Ovary (tissue), 9 donors: ENCODE data around the gene HSPBP1. TPM values are rescaled to one million over a fixed set of nuclear protein-coding genes. Genes with fewer than 3 reads are reported as not detected.

Source experiments
- DNase-seq, 5 donors: peaks; one replicate each; pipeline ENCODE4 v3.0.0-alpha.2; 2019 to 2020
- H3K27ac ChIP-seq, 2 donors: fragments of 200-600 bp; one replicate each; pipeline versions ENCODE4 v1.5.1 to v1.8.0; 2019 to 2022
- H3K27me3 ChIP-seq: fragments of 200-600 bp; one replicate; pipeline ENCODE4 v1.8.0; 2022
- H3K36me3 ChIP-seq: fragments of 200-600 bp; sonication (generic); one replicate; pipeline ENCODE4 v1.5.1; 2019
- H3K4me1 ChIP-seq: one replicate; pipeline ENCODE4 v1.8.1; 2013; ENCODE audit warnings: mild to moderate bottlenecking, moderate library complexity; ENCODE audit not compliant: insufficient read depth
- H3K4me3 ChIP-seq: fragments of 200-600 bp; sonication (generic); one replicate; pipeline ENCODE4 v1.5.1; 2017
- H3K9me3 ChIP-seq, 2 donors: fragments of 200-600 bp in 1 of 2; sonication (generic) in 1 of 2; one replicate each; pipeline versions ENCODE4 v1.5.1 to v1.8.1; 2013 to 2019; ENCODE audit warnings: mild to moderate bottlenecking in 1 of 2, moderate library complexity in 1 of 2
- EP300 ChIP-seq: sonication (generic); formaldehyde crosslinking; IDR thresholded peaks from one replicate; pipeline ENCODE4 v1.6.1; 2017; ENCODE audit warnings: antibody characterized with exemption
- POLR2A ChIP-seq: fragments of 450-650 bp; IDR thresholded peaks from one replicate; pipeline ENCODE4 v1.6.1; 2017; ENCODE audit warnings: antibody characterized with exemption, mild to moderate bottlenecking, moderate library complexity
- WGBS, 3 donors: extraction: QIAGEN DNeasy Blood & Tissue Kit in 1 of 3; methylation state at CpG; one replicate each; pipeline versions ENCODE4 v1.1.5 to v1.1.7; 2013 to 2017; 5-methylcytosine and 5-hydroxymethylcytosine counted together
- intact Hi-C, 4 donors: fragments of 100-400 bp; cut with DNase I; formaldehyde crosslinking; loops; one replicate each; pipeline versions ENCODE4 v1.11.0 to v1.15.1; 2022 to 2023
- microRNA-seq, 3 donors: library from miRNA; unstranded; fragments of <30 nt; microRNA quantifications; one replicate each; pipeline versions ENCODE4 to v1.2.0, GENCODE V29; 2019 to 2020
- polyA plus RNA-seq, 2 donors: library from polyadenylated mRNA; stranded (reverse); fragments of 200-250 nt in 1 of 2; fragments of 350-450 nt in 1 of 2; fragmentation: Illumina TruSeq in 1 of 2; extraction: RNeasy Lipid Tissue Mini Kit (QIAGEN cat#74804) in 1 of 2; gene quantifications; one replicate each; pipeline ENCODE4 v1.2.3, GENCODE V29; 2013 to 2014
- small RNA-seq: library from RNA; depleted of rRNA; stranded (forward); fragments of <200 nt; gene quantifications from one replicate; pipeline ENCODE3, GENCODE V24; 2016
- total RNA-seq, 7 donors: library from RNA; depleted of rRNA in 2 of 7; stranded (reverse); fragments of >200 nt in 2 of 7; fragmentation: NEBNext Ultra II Directional in 3 of 7; extraction: Animal tissue kit (Norgen Biotek cat#: 25700) in 3 of 7; gene quantifications; one replicate each; pipeline versions ENCODE4 v1.1.0 to v1.2.4, GENCODE V29; 2016 to 2023
- TF ChIP-seq, protein P1 (sequence below), 3 donors: fragments of 450-650 bp in 2 of 3; fragments of 200-600 bp in 1 of 3; IDR thresholded peaks; one replicate each; pipeline versions ENCODE4 v1.5.1 to v1.8.0; 2016 to 2022; ENCODE audit warnings: antibody characterized with exemption in 3 of 3, mild to moderate bottlenecking in 1 of 3
- donor health status: DM: no; HTN: no; CAD: no; lungs with moderate emphysema.
- donor health status: DM: no; HTN: no; CAD: no.
- donor health status: Bipolar disorder and iron deficiency.
- donor health status: DM: yes; HTN: yes; CAD: no.
- donor health status: DM: no; HTN: no; CAD: no.
- donor health status: DM: yes; HTN: yes; CAD: no.

The HSPBP1 gene
- total and polyA plus RNA-seq, 9 donors: 3.6 to 40.7 (median 31.8) TPM

GRCh38 chr19:55213547-55213946 is 66.4 kb downstream of the HSPBP1 start:
- Histone ChIP-seq H3K36me3 (no peaks in the 10 kb centered on the region), H3K4me3 (no peak overlapping the region), H3K4me1 (peaks cover 6% of the 10 kb centered on the region), H3K9me3 (peaks cover 0 to 4% of the 10 kb centered on the region in 2 donors), H3K27me3 (no peaks in the 10 kb centered on the region), H3K27ac (no peak overlapping the region)
- TF ChIP-seq POLR2A (no peak), EP300 (no peak)
- TF ChIP-seq, protein P1, sequence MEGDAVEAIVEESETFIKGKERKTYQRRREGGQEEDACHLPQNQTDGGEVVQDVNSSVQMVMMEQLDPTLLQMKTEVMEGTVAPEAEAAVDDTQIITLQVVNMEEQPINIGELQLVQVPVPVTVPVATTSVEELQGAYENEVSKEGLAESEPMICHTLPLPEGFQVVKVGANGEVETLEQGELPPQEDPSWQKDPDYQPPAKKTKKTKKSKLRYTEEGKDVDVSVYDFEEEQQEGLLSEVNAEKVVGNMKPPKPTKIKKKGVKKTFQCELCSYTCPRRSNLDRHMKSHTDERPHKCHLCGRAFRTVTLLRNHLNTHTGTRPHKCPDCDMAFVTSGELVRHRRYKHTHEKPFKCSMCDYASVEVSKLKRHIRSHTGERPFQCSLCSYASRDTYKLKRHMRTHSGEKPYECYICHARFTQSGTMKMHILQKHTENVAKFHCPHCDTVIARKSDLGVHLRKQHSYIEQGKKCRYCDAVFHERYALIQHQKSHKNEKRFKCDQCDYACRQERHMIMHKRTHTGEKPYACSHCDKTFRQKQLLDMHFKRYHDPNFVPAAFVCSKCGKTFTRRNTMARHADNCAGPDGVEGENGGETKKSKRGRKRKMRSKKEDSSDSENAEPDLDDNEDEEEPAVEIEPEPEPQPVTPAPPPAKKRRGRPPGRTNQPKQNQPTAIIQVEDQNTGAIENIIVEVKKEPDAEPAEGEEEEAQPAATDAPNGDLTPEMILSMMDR (IDR thresholded peaks at IDR 0.05): no peak
- no peak for DNase-seq
- intact Hi-C loops: no loop called here
- 75 to 83% (median 78%) methylated on average over 7 of the region's 7 CpGs for WGBS, 3 donors

- no peak for DNase-seq
- no peak overlapping the region for H3K4me3 ChIP-seq
- no peak overlapping the region for H3K27ac ChIP-seq
- TF ChIP-seq, protein P1 (IDR thresholded peaks at IDR 0.05): no peak
- TF ChIP-seq POLR2A (no peak), EP300 (no peak)
- H3K27me3 ChIP-seq: no peaks in the 10 kb centered on the region
- H3K4me1 ChIP-seq: peaks cover 6% of the 10 kb centered on the region
- WGBS, 3 donors: 84 to 90% (median 88%) methylated on average over 3 of the region's 3 CpGs
- peaks cover 0 to 4% of the 10 kb centered on the region in 2 donors for H3K9me3 ChIP-seq
- intact Hi-C loops: no loop called here
- no peaks in the 10 kb centered on the region for H3K36me3 ChIP-seq
These were observed 67.5 kb downstream of the HSPBP1 start for GRCh38 chr19:55212447-55212846.

Small RNA genes lying within 50 kb of the gene (microRNA-seq; reads per million reads assigned to microRNA genes)
- gene MIR6802 (0 to 0.95 (median 0.71) reads per million in 3 donors), gene MIR6803 (1.8 to 8.0 (median 3.0) reads per million in 3 donors), gene MIR6804 (0 to 0.63 (median 0.38) reads per million in 3 donors)

Small RNA genes lying within 50 kb of the gene (small RNA-seq; reads per million reads assigned to genes)
- not detected for gene MIR6802
- gene MIR6803: not detected
- gene MIR6804: not detected

Other genes with a start within 250 kb of the HSPBP1 start
- 1 to 10 TPM in 1 of 7 donors, under 1 TPM in 5, not detected in 1; 0.35 to 1.6 (median 0.57) TPM for gene GP6, start 241.8 kb downstream of the HSPBP1 start, total RNA-seq
- under 1 TPM; 0.16 to 0.20 TPM for gene GP6, start 241.8 kb downstream of the HSPBP1 start, polyA plus RNA-seq
- 10 to 100 TPM in 6 of 7 donors, 1 to 10 TPM in 1; 7.8 to 17.3 (median 12.0) TPM for gene RDH13, start 217.0 kb downstream of the HSPBP1 start, total RNA-seq
- 10 to 100 TPM in 1 of 2 donors, 1 to 10 TPM in 1; 8.3 to 10.1 TPM for gene RDH13, start 217.0 kb downstream of the HSPBP1 start, polyA plus RNA-seq
- 100 to 1,000 TPM in 1 of 7 donors, 10 to 100 TPM in 2, 1 to 10 TPM in 3, under 1 TPM in 1; 0.88 to 142 (median 9.5) TPM for gene EPS8L1, start 204.2 kb downstream of the HSPBP1 start, total RNA-seq
- 1 to 10 TPM in 1 of 2 donors, under 1 TPM in 1; 0.87 to 2.8 TPM for gene EPS8L1, start 204.2 kb downstream of the HSPBP1 start, polyA plus RNA-seq
- gene PPP1R12C, start 162.5 kb downstream of the HSPBP1 start, total RNA-seq: 100 to 1,000 TPM in 4 of 7 donors, 10 to 100 TPM in 3; 45.4 to 152 (median 110) TPM
- 100 to 1,000 TPM in 1 of 2 donors, 10 to 100 TPM in 1; 21.4 to 118 TPM for gene PPP1R12C, start 162.5 kb downstream of the HSPBP1 start, polyA plus RNA-seq
- gene TNNT1, start 130.9 kb downstream of the HSPBP1 start, total RNA-seq: 1 to 10 TPM in 4 of 7 donors, not detected in 3; 2.0 to 3.6 (median 2.8) TPM
- gene TNNT1, start 130.9 kb downstream of the HSPBP1 start, polyA plus RNA-seq: 1 to 10 TPM in 1 of 2 donors, not detected in 1; 1.3 TPM
- gene TNNI3, start 122.4 kb downstream of the HSPBP1 start, total RNA-seq: 10 to 100 TPM in 1 of 7 donors, 1 to 10 TPM in 1, under 1 TPM in 3, not detected in 2; 0.62 to 10.2 (median 0.87) TPM
- gene TNNI3, start 122.4 kb downstream of the HSPBP1 start, polyA plus RNA-seq: 10 to 100 TPM in 1 of 2 donors, 1 to 10 TPM in 1; 2.4 to 14.4 TPM
- 10 to 100 TPM in 1 of 7 donors, 1 to 10 TPM in 3, under 1 TPM in 1, not detected in 2; 0.48 to 34.8 (median 2.7) TPM for gene DNAAF3, start 113.5 kb downstream of the HSPBP1 start, total RNA-seq
- under 1 TPM; 0.16 to 0.72 TPM for gene DNAAF3, start 113.5 kb downstream of the HSPBP1 start, polyA plus RNA-seq
- gene SYT5, start 99.8 kb downstream of the HSPBP1 start, total RNA-seq: 1 to 10 TPM in 1 of 7 donors, under 1 TPM in 3, not detected in 3; 0.08 to 2.3 (median 0.46) TPM
- not detected for gene SYT5, start 99.8 kb downstream of the HSPBP1 start, polyA plus RNA-seq
- 1 to 10 TPM in 5 of 7 donors, under 1 TPM in 2; 0.23 to 4.1 (median 1.2) TPM for gene PTPRH, start 70.6 kb downstream of the HSPBP1 start, total RNA-seq
- gene PTPRH, start 70.6 kb downstream of the HSPBP1 start, polyA plus RNA-seq: 1 to 10 TPM in 1 of 2 donors, under 1 TPM in 1; 0.45 to 4.6 TPM
- gene TMEM86B, start 51.3 kb downstream of the HSPBP1 start, total RNA-seq: 1 to 10 TPM; 2.6 to 4.9 (median 3.5) TPM
- 1 to 10 TPM in 1 of 2 donors, not detected in 1; 3.0 TPM for gene TMEM86B, start 51.3 kb downstream of the HSPBP1 start, polyA plus RNA-seq
- 10 to 100 TPM; 14.1 to 52.2 (median 46.3) TPM for gene PPP6R1, start 21.1 kb downstream of the HSPBP1 start, total RNA-seq
- 10 to 100 TPM; 21.3 to 26.9 TPM for gene PPP6R1, start 21.1 kb downstream of the HSPBP1 start, polyA plus RNA-seq
- gene BRSK1, start 3.9 kb upstream of the HSPBP1 start, total RNA-seq: 10 to 100 TPM in 1 of 7 donors, 1 to 10 TPM in 6; 1.9 to 11.3 (median 4.8) TPM
- 1 to 10 TPM; 2.3 to 5.0 TPM for gene BRSK1, start 3.9 kb upstream of the HSPBP1 start, polyA plus RNA-seq
- gene TMEM150B, start 45.2 kb upstream of the HSPBP1 start, total RNA-seq: 1 to 10 TPM in 3 of 7 donors, under 1 TPM in 4; 0.36 to 3.9 (median 0.79) TPM
- under 1 TPM; 0.55 to 0.73 TPM for gene TMEM150B, start 45.2 kb upstream of the HSPBP1 start, polyA plus RNA-seq
- 10 to 100 TPM in 6 of 7 donors, 1 to 10 TPM in 1; 8.1 to 26.2 (median 12.6) TPM for gene KMT5C, start 59.8 kb upstream of the HSPBP1 start, total RNA-seq
- 10 to 100 TPM in 1 of 2 donors, under 1 TPM in 1; 0.37 to 11.9 TPM for gene KMT5C, start 59.8 kb upstream of the HSPBP1 start, polyA plus RNA-seq
- gene COX6B2, start 74.6 kb upstream of the HSPBP1 start, total RNA-seq: 1 to 10 TPM in 1 of 7 donors, under 1 TPM in 5, not detected in 1; 0.20 to 1.5 (median 0.46) TPM
- gene COX6B2, start 74.6 kb upstream of the HSPBP1 start, polyA plus RNA-seq: under 1 TPM in 1 of 2 donors, not detected in 1; 0.10 TPM
- gene GARIN5B, start 83.2 kb upstream of the HSPBP1 start, total RNA-seq: not detected
- gene GARIN5B, start 83.2 kb upstream of the HSPBP1 start, polyA plus RNA-seq: not detected
- 1 to 10 TPM in 1 of 7 donors, under 1 TPM in 1, not detected in 5; 0.11 to 1.3 TPM for gene IL11, start 90.4 kb upstream of the HSPBP1 start, total RNA-seq
- under 1 TPM in 1 of 2 donors, not detected in 1; 0.08 TPM for gene IL11, start 90.4 kb upstream of the HSPBP1 start, polyA plus RNA-seq
- 10 to 100 TPM in 1 of 7 donors, 1 to 10 TPM in 3, under 1 TPM in 1, not detected in 2; 0.72 to 45.1 (median 2.5) TPM for gene TMEM190, start 96.7 kb upstream of the HSPBP1 start, total RNA-seq
- gene TMEM190, start 96.7 kb upstream of the HSPBP1 start, polyA plus RNA-seq: not detected
- gene TMEM238, start 104.2 kb upstream of the HSPBP1 start, total RNA-seq: 10 to 100 TPM in 1 of 7 donors, 1 to 10 TPM in 5, under 1 TPM in 1; 0.93 to 31.2 (median 2.5) TPM
- gene TMEM238, start 104.2 kb upstream of the HSPBP1 start, polyA plus RNA-seq: under 1 TPM in 1 of 2 donors, not detected in 1; 0.10 TPM
- gene RPL28, start 105.8 kb upstream of the HSPBP1 start, total RNA-seq: 1,000 to 10,000 TPM in 5 of 7 donors, 100 to 1,000 TPM in 2; 604 to 2,543 (median 2,257) TPM
- 1,000 to 10,000 TPM in 1 of 2 donors, 100 to 1,000 TPM in 1; 391 to 2,645 TPM for gene RPL28, start 105.8 kb upstream of the HSPBP1 start, polyA plus RNA-seq
- 10 to 100 TPM; 10.0 to 30.1 (median 17.9) TPM for gene UBE2S, start 127.7 kb upstream of the HSPBP1 start, total RNA-seq
- 1 to 10 TPM; 3.2 to 8.2 TPM for gene UBE2S, start 127.7 kb upstream of the HSPBP1 start, polyA plus RNA-seq
- not detected for gene SHISA7, start 163.2 kb upstream of the HSPBP1 start, total RNA-seq
- gene SHISA7, start 163.2 kb upstream of the HSPBP1 start, polyA plus RNA-seq: not detected
- 10 to 100 TPM; 21.8 to 39.2 (median 31.7) TPM for gene ISOC2, start 181.5 kb upstream of the HSPBP1 start, total RNA-seq
- 10 to 100 TPM in 1 of 2 donors, 1 to 10 TPM in 1; 1.4 to 39.4 TPM for gene ISOC2, start 181.5 kb upstream of the HSPBP1 start, polyA plus RNA-seq
- gene C19orf85, start 184.6 kb upstream of the HSPBP1 start, total RNA-seq: not detected
- gene C19orf85, start 184.6 kb upstream of the HSPBP1 start, polyA plus RNA-seq: not detected
- 10 to 100 TPM in 2 of 7 donors, 1 to 10 TPM in 5; 3.8 to 18.4 (median 8.7) TPM for gene ZNF628, start 196.5 kb upstream of the HSPBP1 start, total RNA-seq
- gene ZNF628, start 196.5 kb upstream of the HSPBP1 start, polyA plus RNA-seq: 1 to 10 TPM in 1 of 2 donors, not detected in 1; 8.7 TPM
- 10 to 100 TPM in 6 of 7 donors, 1 to 10 TPM in 1; 9.2 to 40.4 (median 35.8) TPM for gene NAT14, start 205.1 kb upstream of the HSPBP1 start, total RNA-seq
- gene NAT14, start 205.1 kb upstream of the HSPBP1 start, polyA plus RNA-seq: 10 to 100 TPM in 1 of 2 donors, 1 to 10 TPM in 1; 3.2 to 23.5 TPM
- 10 to 100 TPM in 6 of 7 donors, 1 to 10 TPM in 1; 5.7 to 29.7 (median 21.1) TPM for gene SSC5D, start 208.3 kb upstream of the HSPBP1 start, total RNA-seq
- 10 to 100 TPM; 10.1 to 11.4 TPM for gene SSC5D, start 208.3 kb upstream of the HSPBP1 start, polyA plus RNA-seq